ENCODE results near the gene IL4R.

Gene IL4R

GRCh38 chr16:27374221-27374803, 60.5 kb downstream of the IL4R start:
- Histone ChIP-seq H3K4me1 (ENCODE audit: insufficient read depth, low read length) (no peaks in the 10 kb centered on the region; the same call in 1 of the 2 replicates), H3K9ac (ENCODE audit: low read depth, low read length) (no peak overlapping the region)

GRCh38 chr16:27374804-27375425, 61.1 kb downstream of the IL4R start:
- Histone ChIP-seq H3K9ac (ENCODE audit: low read depth, low read length) (no peak overlapping the region), H3K36me3 (ENCODE audit: insufficient read depth, low read length) (no peaks in the 10 kb centered on the region), H3K4me1 (ENCODE audit: insufficient read depth, low read length) (no peaks in the 10 kb centered on the region; the same call in 1 of the 2 replicates), H3K9me3 (ENCODE audit: control insufficient read depth, insufficient read depth, low read length) (no peaks in the 10 kb centered on the region)

More at GRCh38 chr16:27374221-27374803, 60.5 kb downstream of the IL4R start:
- H3K9me3 ChIP-seq (ENCODE audit: control insufficient read depth, insufficient read depth, low read length) = no peaks in the 10 kb centered on the region
- H3K36me3 ChIP-seq (ENCODE audit: insufficient read depth, low read length) = no peaks in the 10 kb centered on the region

- no peaks in the 10 kb centered on the region; the same call in 1 of the 2 replicates for H3K4me1 ChIP-seq (ENCODE audit: insufficient read depth, low read length)
- no peak overlapping the region for H3K9ac ChIP-seq (ENCODE audit: low read depth, low read length)
- no peaks in the 10 kb centered on the region for H3K9me3 ChIP-seq (ENCODE audit: control insufficient read depth, insufficient read depth, low read length)
- H3K36me3 ChIP-seq (ENCODE audit: insufficient read depth, low read length) = no peaks in the 10 kb centered on the region
These were observed 64.1 kb downstream of the IL4R start for GRCh38 chr16:27377666-27378485.

GRCh38 chr16:27378871-27379481, 65.2 kb downstream of the IL4R start:
- no peaks in the 10 kb centered on the region for H3K36me3 ChIP-seq (ENCODE audit: insufficient read depth, low read length)
- no peaks in the 10 kb centered on the region; the same call in 1 of the 2 replicates for H3K4me1 ChIP-seq (ENCODE audit: insufficient read depth, low read length)
- no peaks in the 10 kb centered on the region for H3K9me3 ChIP-seq (ENCODE audit: control insufficient read depth, insufficient read depth, low read length)
- H3K9ac ChIP-seq (ENCODE audit: low read depth, low read length) = no peak overlapping the region

- Histone ChIP-seq H3K36me3 (ENCODE audit: insufficient read depth, low read length) (no peaks in the 10 kb centered on the region), H3K9me3 (ENCODE audit: control insufficient read depth, insufficient read depth, low read length) (no peaks in the 10 kb centered on the region), H3K9ac (ENCODE audit: low read depth, low read length) (no peak overlapping the region), H3K4me1 (ENCODE audit: insufficient read depth, low read length) (no peaks in the 10 kb centered on the region)
These were observed 66.1 kb downstream of the IL4R start for GRCh38 chr16:27379919-27380318.

- H3K9me3 ChIP-seq (ENCODE audit: control insufficient read depth, insufficient read depth, low read length) = no peaks in the 10 kb centered on the region
- no peak overlapping the region for H3K9ac ChIP-seq (ENCODE audit: low read depth, low read length)
- H3K4me1 ChIP-seq (ENCODE audit: insufficient read depth, low read length) = no peaks in the 10 kb centered on the region
- H3K36me3 ChIP-seq (ENCODE audit: insufficient read depth, low read length) = no peaks in the 10 kb centered on the region
These were observed 67.5 kb downstream of the IL4R start for GRCh38 chr16:27381236-27381635.

- Histone ChIP-seq H3K9ac (ENCODE audit: low read depth, low read length) (no peak overlapping the region), H3K4me1 (ENCODE audit: insufficient read depth, low read length) (no peaks in the 10 kb centered on the region), H3K36me3 (ENCODE audit: insufficient read depth, low read length) (no peaks in the 10 kb centered on the region), H3K9me3 (ENCODE audit: control insufficient read depth, insufficient read depth, low read length) (no peaks in the 10 kb centered on the region)
These were observed 68.4 kb downstream of the IL4R start for GRCh38 chr16:27381974-27382855.

GRCh38 chr16:27383556-27384243, 69.9 kb downstream of the IL4R start:
- no peaks in the 10 kb centered on the region for H3K4me1 ChIP-seq (ENCODE audit: insufficient read depth, low read length)
- H3K9me3 ChIP-seq (ENCODE audit: control insufficient read depth, insufficient read depth, low read length) = no peaks in the 10 kb centered on the region
- no peaks in the 10 kb centered on the region for H3K36me3 ChIP-seq (ENCODE audit: insufficient read depth, low read length)
- no peak overlapping the region for H3K9ac ChIP-seq (ENCODE audit: low read depth, low read length)

GRCh38 chr16:27384425-27384824, 70.7 kb downstream of the IL4R start:
- Histone ChIP-seq H3K4me1 (ENCODE audit: insufficient read depth, low read length) (no peaks in the 10 kb centered on the region), H3K9me3 (ENCODE audit: control insufficient read depth, insufficient read depth, low read length) (no peaks in the 10 kb centered on the region), H3K9ac (ENCODE audit: low read depth, low read length) (no peak overlapping the region), H3K36me3 (ENCODE audit: insufficient read depth, low read length) (no peaks in the 10 kb centered on the region)

- Histone ChIP-seq H3K9ac (ENCODE audit: low read depth, low read length) (no peak overlapping the region), H3K36me3 (ENCODE audit: insufficient read depth, low read length) (no peaks in the 10 kb centered on the region), H3K4me1 (ENCODE audit: insufficient read depth, low read length) (no peaks in the 10 kb centered on the region), H3K9me3 (ENCODE audit: control insufficient read depth, insufficient read depth, low read length) (no peaks in the 10 kb centered on the region; the same call in 1 of the 2 replicates)
These were observed 71.6 kb downstream of the IL4R start for GRCh38 chr16:27385398-27385797.

- no peaks in the 10 kb centered on the region for H3K4me1 ChIP-seq (ENCODE audit: insufficient read depth, low read length)
These were observed 72.9 kb downstream of the IL4R start for GRCh38 chr16:27386674-27387073.

GRCh38 chr16:27387724-27388123, 74.0 kb downstream of the IL4R start:
- H3K9me3 ChIP-seq (ENCODE audit: control insufficient read depth, insufficient read depth, low read length) = no peaks in the 10 kb centered on the region; the same call in 1 of the 2 replicates
- no peaks in the 10 kb centered on the region for H3K4me1 ChIP-seq (ENCODE audit: insufficient read depth, low read length)
- no peak overlapping the region for H3K9ac ChIP-seq (ENCODE audit: low read depth, low read length)
- H3K36me3 ChIP-seq (ENCODE audit: insufficient read depth, low read length) = no peaks in the 10 kb centered on the region

More at GRCh38 chr16:27386674-27387073, 72.9 kb downstream of the IL4R start:
- no peaks in the 10 kb centered on the region; the same call in 1 of the 2 replicates for H3K9me3 ChIP-seq (ENCODE audit: control insufficient read depth, insufficient read depth, low read length)
- no peak overlapping the region for H3K9ac ChIP-seq (ENCODE audit: low read depth, low read length)
- no peaks in the 10 kb centered on the region for H3K36me3 ChIP-seq (ENCODE audit: insufficient read depth, low read length)

GRCh38 chr16:27389272-27389961, 75.6 kb downstream of the IL4R start:
- H3K36me3 ChIP-seq (ENCODE audit: insufficient read depth, low read length) = no peaks in the 10 kb centered on the region
- H3K9ac ChIP-seq (ENCODE audit: low read depth, low read length) = no peak overlapping the region
- H3K4me1 ChIP-seq (ENCODE audit: insufficient read depth, low read length) = no peaks in the 10 kb centered on the region
- H3K9me3 ChIP-seq (ENCODE audit: control insufficient read depth, insufficient read depth, low read length) = no peaks in the 10 kb centered on the region; the same call in 1 of the 2 replicates

Data from ES-I3 (cell line).